ENCODE data around the gene SOX6. TPM values are rescaled to one million over a fixed set of nuclear protein-coding genes. Genes with fewer than 3 reads are reported as not detected.

Gene SOX6
- polyA plus RNA-seq, 3 donors, result not detected

GRCh38 chr11:16009021-16009420, 347.3 kb downstream of the SOX6 start:
- H3K4me1 Mint-ChIP-seq, result peaks cover 3% of the 10 kb centered on the region
- intact Hi-C loops (cut with micrococcal nuclease), result no loop called here
- DNase-seq, result no peak
- Histone ChIP-seq H4K20me1 (ENCODE audit: insufficient read depth, low read length) (no peaks in the 10 kb centered on the region), H3K4me3 (replicated peaks in 1 of 3; ENCODE audit: low read depth in 2 of 3, low read length in 3 of 3) (no peak overlapping the region), H3K27ac (ENCODE audit: low read depth in 1 of 2, low read length in 2 of 2) (no peak overlapping the region), H3K4me1 (ENCODE audit: control insufficient read depth in 1 of 2, insufficient read depth in 2 of 2, low read length in 2 of 2) (no peaks in the 10 kb centered on the region), H2AFZ (ENCODE audit: insufficient read depth, low read depth, low read length, poor library complexity, severe bottlenecking) (no peak overlapping the region), H3K27me3 (ENCODE audit: control insufficient read depth in 2 of 2, insufficient read depth in 2 of 2, low read length in 2 of 2) (no peaks in the 10 kb centered on the region), H3K79me2 (ENCODE audit: insufficient read depth, low read length) (no peaks in the 10 kb centered on the region), H3K4me2 (replicated peaks; ENCODE audit: extremely low read depth, low read length, poor library complexity, severe bottlenecking) (no peak overlapping the region), H3K9ac (ENCODE audit: insufficient read depth, low read length, poor library complexity, severe bottlenecking) (no peak overlapping the region), H3K9me3 (replicated peaks in 1 of 2; ENCODE audit: control insufficient read depth in 1 of 2, insufficient read depth in 1 of 2, low read length in 2 of 2) (no peaks in the 10 kb centered on the region), H3K36me3 (replicated peaks in 1 of 2; ENCODE audit: control insufficient read depth in 1 of 2, insufficient read depth in 2 of 2, low read length in 2 of 2) (no peaks in the 10 kb centered on the region)
- H3K4me3 Mint-ChIP-seq, result no peak overlapping the region
- peaks cover 1 to 3% (median 2%) of the 10 kb centered on the region in 3 donors for H3K27me3 Mint-ChIP-seq (ENCODE audit: low read depth in 3 of 3)
- no peak for TF ChIP-seq CTCF (IDR thresholded peaks at IDR 0.05)
- no CpG with 5 or more reads among the region's 1 CpG for WGBS (ENCODE audit: insufficient coverage)
- H3K36me3 Mint-ChIP-seq, result no peaks in the 10 kb centered on the region
- H3K9me3 Mint-ChIP-seq, result peaks cover 0 to 2% (median 0%) of the 10 kb centered on the region in 7 donors
- H3K27ac Mint-ChIP-seq, result no peak overlapping the region

GRCh38 chr11:16007514-16007913, 348.8 kb downstream of the SOX6 start:
- peaks cover 0 to 2% (median 0%) of the 10 kb centered on the region in 7 donors for H3K9me3 Mint-ChIP-seq
- Histone ChIP-seq H3K27ac (ENCODE audit: low read depth in 1 of 2, low read length in 2 of 2) (no peak overlapping the region), H3K4me2 (replicated peaks; ENCODE audit: extremely low read depth, low read length, poor library complexity, severe bottlenecking) (no peak overlapping the region), H2AFZ (ENCODE audit: insufficient read depth, low read depth, low read length, poor library complexity, severe bottlenecking) (no peak overlapping the region), H3K9ac (ENCODE audit: insufficient read depth, low read length, poor library complexity, severe bottlenecking) (no peak overlapping the region), H4K20me1 (ENCODE audit: insufficient read depth, low read length) (no peaks in the 10 kb centered on the region), H3K4me3 (replicated peaks in 1 of 3; ENCODE audit: low read depth in 2 of 3, low read length in 3 of 3) (no peak overlapping the region), H3K36me3 (replicated peaks in 1 of 2; ENCODE audit: control insufficient read depth in 1 of 2, insufficient read depth in 2 of 2, low read length in 2 of 2) (no peaks in the 10 kb centered on the region), H3K79me2 (ENCODE audit: insufficient read depth, low read length) (no peaks in the 10 kb centered on the region), H3K27me3 (ENCODE audit: control insufficient read depth in 2 of 2, insufficient read depth in 2 of 2, low read length in 2 of 2) (no peaks in the 10 kb centered on the region), H3K9me3 (replicated peaks in 1 of 2; ENCODE audit: control insufficient read depth in 1 of 2, insufficient read depth in 1 of 2, low read length in 2 of 2) (no peaks in the 10 kb centered on the region), H3K4me1 (ENCODE audit: control insufficient read depth in 1 of 2, insufficient read depth in 2 of 2, low read length in 2 of 2) (no peaks in the 10 kb centered on the region)
- no peak for DNase-seq
- no peak overlapping the region for H3K4me3 Mint-ChIP-seq
- peaks cover 1 to 2% (median 1%) of the 10 kb centered on the region in 3 donors for H3K27me3 Mint-ChIP-seq (ENCODE audit: low read depth in 3 of 3)
- TF ChIP-seq CTCF (IDR thresholded peaks at IDR 0.05), result no peak
- H3K36me3 Mint-ChIP-seq, result no peaks in the 10 kb centered on the region
- intact Hi-C loops (cut with micrococcal nuclease), result no loop called here
- H3K4me1 Mint-ChIP-seq, result peaks cover 3% of the 10 kb centered on the region
- H3K27ac Mint-ChIP-seq, result no peak overlapping the region
- WGBS (ENCODE audit: insufficient coverage), result 88% methylated on average over 1 of the region's 3 CpGs
